KG1 (cell line): Measurements from ENCODE around the gene IL12RB2.
"Not testable (repeated sequence)": the region's sequence is repeated elsewhere in the genome, so short reads cannot be mapped to it uniquely, and the experiment has no call there.

ENCODE experiments used
- DNase-seq: peaks from one replicate; lab custom pipeline; 2025; lab: John Stamatoyannopoulos, UW

IL12RB2 gene

DNA sequence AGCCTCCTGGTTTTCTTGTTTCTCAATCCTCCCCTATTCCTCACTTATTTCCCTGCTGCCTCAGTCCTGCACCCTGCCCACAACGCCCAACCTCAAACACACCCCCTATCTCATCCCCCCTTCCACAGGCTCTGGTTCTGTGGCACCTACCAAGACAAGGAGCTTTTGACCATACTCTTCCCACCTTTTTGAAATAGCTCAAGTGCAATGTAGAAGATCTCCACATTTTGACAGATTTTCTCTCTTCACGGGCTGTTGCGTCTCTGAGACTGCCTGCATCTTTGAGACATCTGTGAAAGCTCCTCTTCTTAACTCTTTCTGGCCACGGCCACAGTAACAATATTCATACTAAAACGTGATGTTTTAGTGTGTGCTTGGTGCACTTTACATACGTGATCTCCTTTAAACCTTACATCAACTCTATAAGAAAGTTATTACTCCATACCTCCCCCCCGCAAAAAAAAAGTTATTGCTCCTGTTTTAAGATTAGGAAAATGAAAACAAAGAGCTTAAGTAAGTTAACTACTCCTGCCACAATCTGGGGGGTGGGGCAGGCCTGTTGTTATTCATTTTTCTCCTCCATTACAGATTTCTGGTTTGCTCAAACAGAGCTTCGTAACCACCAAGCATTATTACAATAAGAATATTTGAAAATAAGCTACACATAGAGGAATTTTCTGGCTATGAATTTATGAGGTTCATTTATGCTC lies 124.4 kb downstream of the IL12RB2 start:
- no peak for DNase-seq

- DNase-seq, result no peak
Observed at GRCh38 chr1:67432745-67433144, 125.1 kb downstream of the IL12RB2 start.

GRCh38 chr1:67433837-67434236 lies 126.2 kb downstream of the IL12RB2 start:
- peak; percentile 24 for DNase-seq

- DNase-seq, result no peak
Observed at GRCh38 chr1:67434491-67434890, 126.8 kb downstream of the IL12RB2 start.

DNA sequence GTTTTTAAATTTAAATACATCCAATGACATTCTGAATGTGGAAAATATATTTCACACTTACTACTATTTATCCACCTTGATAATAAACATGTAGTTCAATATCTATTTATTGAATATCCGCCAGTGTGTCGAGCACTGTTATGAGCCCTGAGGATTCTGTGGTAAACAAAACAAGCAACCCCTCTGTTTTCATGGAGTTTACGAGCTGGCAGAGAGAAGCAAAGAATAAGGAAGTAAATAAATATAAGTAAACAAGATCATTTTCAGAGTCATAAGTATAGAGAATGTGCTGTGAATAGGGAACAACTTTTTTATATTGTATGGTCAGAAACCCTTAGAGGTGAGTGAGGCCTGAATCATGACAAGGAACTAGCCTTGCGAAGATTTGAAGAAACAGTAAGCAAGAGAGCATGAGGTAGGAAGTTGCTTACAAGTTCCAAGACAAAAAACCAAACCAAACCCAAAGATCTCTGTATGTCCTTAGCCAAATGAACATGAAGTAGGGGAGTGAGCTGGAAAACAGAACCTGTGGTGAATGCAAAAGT lies 128.9 kb downstream of the IL12RB2 start:
- no peak for DNase-seq

GRCh38 chr1:67437961-67438360 lies 130.3 kb downstream of the IL12RB2 start:
- DNase-seq, result no peak

DNA sequence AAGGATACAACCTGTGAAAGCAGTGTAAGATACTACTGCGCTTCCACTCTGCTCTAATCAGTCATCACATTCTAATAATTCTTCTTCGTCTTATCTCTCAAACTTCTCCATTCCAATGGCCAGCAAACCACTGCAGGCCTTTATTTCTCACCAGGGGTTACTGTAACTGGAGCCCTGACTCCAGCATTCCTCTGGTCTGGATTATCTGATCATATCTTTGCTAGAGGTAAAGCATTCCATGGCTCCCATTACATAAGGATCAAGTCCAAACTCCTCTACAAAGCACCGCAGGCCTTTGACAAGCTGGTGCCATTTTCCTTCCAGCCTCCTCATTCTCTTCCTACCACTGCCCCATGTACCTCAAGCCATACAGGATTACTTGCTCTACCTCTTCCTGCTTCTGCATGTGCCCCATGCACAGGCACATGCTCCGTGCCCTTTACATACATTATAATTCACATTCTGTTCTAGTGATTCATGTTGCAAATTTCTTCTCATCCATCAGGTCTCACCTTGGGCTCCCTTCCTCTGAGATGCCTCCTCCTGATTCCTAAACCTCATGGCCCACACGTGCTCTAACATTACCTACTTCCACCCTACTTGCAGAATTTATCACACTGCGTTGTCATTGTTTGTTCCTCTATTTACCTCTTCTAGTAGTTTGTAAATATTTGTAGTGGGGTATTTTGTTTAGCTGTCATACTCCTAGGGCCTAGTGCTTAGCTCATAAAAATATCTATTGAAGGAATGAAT lies 131.8 kb downstream of the IL12RB2 start:
- DNase-seq, result no peak

DNA sequence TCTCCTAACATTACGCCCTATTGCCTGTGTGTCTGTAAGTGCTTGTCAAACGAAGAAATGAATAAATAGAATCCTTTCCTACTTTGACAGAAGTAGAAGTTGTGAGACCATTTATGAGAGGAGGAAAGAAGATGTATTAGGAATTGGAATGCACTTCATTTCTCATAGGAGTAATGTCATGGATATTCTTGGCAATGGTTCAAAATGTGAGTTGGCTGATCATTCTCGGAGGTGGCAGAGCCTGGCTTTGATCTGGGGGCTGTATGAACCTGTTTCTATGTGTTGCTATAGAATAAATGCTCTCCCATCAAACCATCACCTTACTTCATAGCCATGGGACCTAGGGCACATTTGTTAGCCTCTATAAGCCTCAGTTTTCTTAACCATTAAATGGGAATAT lies 132.7 kb downstream of the IL12RB2 start:
- no peak for DNase-seq

DNA sequence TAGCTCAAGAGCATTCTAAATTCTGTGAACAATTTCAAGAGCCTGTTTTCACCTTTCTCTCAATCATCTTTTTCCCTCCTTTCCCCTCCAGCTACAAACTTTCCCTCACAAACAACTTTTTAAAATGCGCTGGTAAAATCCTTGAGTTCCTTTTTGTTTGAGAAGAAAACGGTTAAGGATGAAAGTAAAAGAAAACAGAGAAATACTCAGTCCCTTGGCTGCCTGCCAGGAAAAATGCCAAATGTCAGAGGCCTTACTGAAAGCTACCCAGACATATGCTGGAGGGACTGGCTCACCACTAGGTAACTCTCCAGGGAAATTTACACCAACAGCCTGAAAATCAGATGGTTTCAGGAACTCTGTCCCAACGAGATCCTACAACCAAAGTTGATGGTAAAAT lies 133.5 kb downstream of the IL12RB2 start:
- DNase-seq, result peak; percentile 39

- no peak for DNase-seq
Observed at GRCh38 chr1:67441739-67442281, 134.1 kb downstream of the IL12RB2 start.

GRCh38 chr1:67446014-67446413 lies 138.3 kb downstream of the IL12RB2 start:
- DNase-seq, result not testable (repeated sequence)
